ENCODE data around the gene SEPTIN8.

DNA sequence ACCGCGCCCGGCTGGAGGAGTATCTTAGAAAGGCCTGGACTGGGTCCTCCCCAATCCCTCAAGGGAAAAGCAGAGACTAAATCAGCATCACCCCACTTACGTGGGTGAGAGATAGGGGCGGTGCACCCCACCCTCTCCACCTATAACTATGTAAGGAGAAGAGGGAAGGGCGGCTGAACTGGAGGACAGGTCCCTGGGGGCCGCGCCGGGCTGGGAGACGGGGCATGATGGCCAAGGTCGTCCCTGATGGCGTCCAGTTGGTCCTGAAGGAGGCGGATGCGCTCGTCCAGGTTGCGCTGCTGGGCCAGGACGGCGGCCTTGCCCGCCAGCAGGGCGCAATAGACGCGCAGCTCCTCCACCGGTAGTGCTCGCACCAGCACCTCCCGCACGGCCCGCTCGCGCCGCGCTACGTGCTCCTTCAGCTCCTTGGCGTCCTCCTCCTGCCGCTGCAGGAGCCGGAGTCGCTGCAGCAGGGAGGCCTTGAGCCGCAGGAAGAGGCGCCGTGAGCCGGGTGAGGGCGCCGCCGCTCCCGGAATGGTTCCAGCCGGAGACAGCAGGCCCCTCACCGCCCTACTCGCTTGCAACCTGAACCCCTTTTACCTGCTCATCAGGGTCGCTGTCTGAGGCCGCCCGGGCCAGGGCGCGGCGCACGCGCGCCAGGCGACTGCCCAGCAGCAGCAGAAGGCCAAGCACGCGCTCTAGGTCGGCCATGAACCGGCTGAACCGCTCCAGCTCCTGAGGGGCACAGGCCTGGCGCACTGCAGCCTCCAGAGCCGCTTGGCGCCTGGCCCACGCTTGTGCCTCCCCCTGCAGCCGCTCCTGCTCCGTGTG, 45.8 kb upstream of the SEPTIN8 start:
- TF ChIP-seq, protein P1, sequence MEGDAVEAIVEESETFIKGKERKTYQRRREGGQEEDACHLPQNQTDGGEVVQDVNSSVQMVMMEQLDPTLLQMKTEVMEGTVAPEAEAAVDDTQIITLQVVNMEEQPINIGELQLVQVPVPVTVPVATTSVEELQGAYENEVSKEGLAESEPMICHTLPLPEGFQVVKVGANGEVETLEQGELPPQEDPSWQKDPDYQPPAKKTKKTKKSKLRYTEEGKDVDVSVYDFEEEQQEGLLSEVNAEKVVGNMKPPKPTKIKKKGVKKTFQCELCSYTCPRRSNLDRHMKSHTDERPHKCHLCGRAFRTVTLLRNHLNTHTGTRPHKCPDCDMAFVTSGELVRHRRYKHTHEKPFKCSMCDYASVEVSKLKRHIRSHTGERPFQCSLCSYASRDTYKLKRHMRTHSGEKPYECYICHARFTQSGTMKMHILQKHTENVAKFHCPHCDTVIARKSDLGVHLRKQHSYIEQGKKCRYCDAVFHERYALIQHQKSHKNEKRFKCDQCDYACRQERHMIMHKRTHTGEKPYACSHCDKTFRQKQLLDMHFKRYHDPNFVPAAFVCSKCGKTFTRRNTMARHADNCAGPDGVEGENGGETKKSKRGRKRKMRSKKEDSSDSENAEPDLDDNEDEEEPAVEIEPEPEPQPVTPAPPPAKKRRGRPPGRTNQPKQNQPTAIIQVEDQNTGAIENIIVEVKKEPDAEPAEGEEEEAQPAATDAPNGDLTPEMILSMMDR (IDR thresholded peaks at IDR 0.05; ENCODE audit: borderline replicate concordance, extremely low read depth, low read length, poor library complexity, severe bottlenecking) = no peak
- no peak for TF ChIP-seq EZH2 (IDR thresholded peaks at IDR 0.05; ENCODE audit: borderline replicate concordance, low read depth, low read length, severe bottlenecking)
